Measurements from ENCODE around the gene POLR2C. TPM values are rescaled to one million over a fixed set of nuclear protein-coding genes. Genes with fewer than 3 reads are reported as not detected.

Gene POLR2C
- total RNA-seq = 91.3 and 92.8 TPM in 2 replicates

GRCh38 chr16:57462209-57462977 lies at the start of gene POLR2C:
Gene POLR2C, plus strand, starts transcription at chr16:57462679. Its CDS starts 46 bp downstream, at chr16:57462725.

GRCh38 chr16:57447186-57447962 lies 15.1 kb upstream of the POLR2C start, which contains the start of the genes CIAPIN1 and COQ9:
Gene CIAPIN1, minus strand, starts transcription at chr16:57447385. Its CDS starts 6,457 bp downstream, at chr16:57440928.
Gene COQ9, plus strand, starts transcription at chr16:57447479. Its CDS starts 27 bp downstream, at chr16:57447506.

DNA sequence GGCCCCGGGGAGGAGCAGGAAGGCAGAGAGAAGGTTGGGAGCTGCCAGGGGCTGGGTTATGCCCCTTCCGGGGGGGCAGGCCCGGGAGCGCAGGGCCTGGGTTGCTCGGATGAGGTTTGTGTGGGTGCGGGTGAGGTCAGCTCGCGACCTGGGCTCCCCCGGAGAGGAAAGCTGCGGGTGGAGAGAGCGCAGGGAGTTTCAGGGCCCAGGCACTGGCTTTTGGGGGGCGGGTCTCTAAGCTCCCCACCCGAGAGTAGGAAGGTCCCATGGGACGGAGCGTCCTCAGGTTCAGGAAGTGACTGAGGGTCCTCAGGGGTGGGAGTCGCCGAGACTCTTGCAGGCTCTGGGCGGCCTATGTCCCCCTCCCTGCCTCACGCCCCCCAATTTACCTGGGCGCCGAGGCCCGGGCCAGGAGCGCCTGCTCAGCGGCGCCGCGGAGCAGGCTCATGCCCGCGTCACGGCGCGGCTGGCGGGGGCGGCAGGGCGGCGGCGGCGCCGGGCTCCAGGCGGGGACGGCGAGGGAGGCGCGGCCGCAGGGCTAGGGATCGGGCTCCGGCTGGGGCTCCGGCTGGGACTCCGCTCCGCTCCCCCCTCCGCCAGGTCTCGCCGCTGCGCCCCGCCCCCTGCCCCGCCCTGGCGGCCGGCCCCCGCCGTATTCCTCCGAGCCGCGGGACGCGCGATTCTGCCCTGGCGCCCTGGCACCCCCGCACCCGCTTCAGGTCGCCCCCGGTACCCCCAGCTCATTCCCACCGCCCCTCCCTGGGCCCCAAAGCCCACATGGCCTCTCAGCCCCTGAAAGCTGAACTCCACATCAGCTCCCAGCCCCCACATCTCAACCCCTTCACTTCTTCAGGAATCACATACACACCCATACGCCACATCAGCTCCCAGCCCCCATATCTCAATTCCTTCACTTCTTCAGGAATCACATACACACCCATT lies 23.7 kb downstream of the POLR2C start, which contains the start of gene DOK4:
Gene DOK4, minus strand, starts transcription at position 578 of the 942 bp plus-strand sequence. CDS start 6,986 bp downstream, outside the sequence.

Other genes starting within 250 kb of the POLR2C start
- 71.2 and 72.5 TPM in 2 replicates for gene ARL2BP, start 217.4 kb upstream of the POLR2C start, total RNA-seq
- gene PLLP, start 178.0 kb upstream of the POLR2C start, total RNA-seq = 0.15 TPM in 1 of 2 replicates, not detected in the other
- gene CCL22, start 103.9 kb upstream of the POLR2C start, total RNA-seq = not detected in 2 replicates
- gene CX3CL1, start 90.2 kb upstream of the POLR2C start, total RNA-seq = 0.17 TPM in 1 of 2 replicates, not detected in the other
- not detected in 2 replicates for gene CCL17, start 57.9 kb upstream of the POLR2C start, total RNA-seq
- 29.0 and 35.3 TPM in 2 replicates for gene CIAPIN1, start 15.3 kb upstream of the POLR2C start, total RNA-seq
- 35.7 and 41.9 TPM in 2 replicates for gene COQ9, start 15.2 kb upstream of the POLR2C start, total RNA-seq
- gene DOK4, start 23.8 kb downstream of the POLR2C start, total RNA-seq = 18.2 and 19.6 TPM in 2 replicates
- gene CCDC102A, start 73.9 kb downstream of the POLR2C start, total RNA-seq = 9.1 and 10.9 TPM in 2 replicates
- gene ADGRG5, start 80.0 kb downstream of the POLR2C start, total RNA-seq = not detected in 2 replicates
- 1.8 TPM in 2 replicates for gene ADGRG1, start 166.0 kb downstream of the POLR2C start, total RNA-seq
- gene ADGRG3, start 205.6 kb downstream of the POLR2C start, total RNA-seq = not detected in 2 replicates
- gene DRC7, start 232.1 kb downstream of the POLR2C start, total RNA-seq = not detected in 2 replicates

Measured in bronchus fibroblast of lung (primary cell).